H1 (cell line): ENCODE data around the gene IQSEC3.

Experiments
- CHD1 ChIP-seq: IDR thresholded peaks from 2 replicates; pipeline ENCODE4 v1.6.1; 2012; ENCODE audit warnings: low read depth, low read length, improper control_type of control experiment
- CTCF ChIP-seq, 3 experiments: IDR thresholded peaks; 1 replicate in 2 of 3; 2 replicates in 1 of 3; pipeline versions ENCODE4 v1.5.1 to v1.6.1; 2011; ENCODE audit warnings: low read length in 3 of 3, mild to moderate bottlenecking in 3 of 3, inconsistent platforms in 2 of 3, low read depth in 1 of 3, moderate library complexity in 1 of 3; ENCODE audit not compliant: insufficient read depth in 1 of 3; ENCODE audit errors: control extremely low read depth in 1 of 3
- E2F6 ChIP-seq: IDR thresholded peaks from 2 replicates; pipeline ENCODE4 v1.6.1; 2012; ENCODE audit warnings: inconsistent platforms
- GABPA ChIP-seq: IDR thresholded peaks from 2 replicates; pipeline ENCODE4 v1.6.1; 2011; ENCODE audit warnings: mild to moderate bottlenecking, low read length, moderate library complexity, borderline replicate concordance; ENCODE audit not compliant: insufficient read depth
- POLR2A ChIP-seq, 2 experiments: IDR thresholded peaks; 1 replicate in 1 of 2; 2 replicates in 1 of 2; pipeline ENCODE4 v1.6.1; 2011; ENCODE audit warnings: low read depth in 2 of 2, low read length in 2 of 2, mild to moderate bottlenecking in 2 of 2; ENCODE audit errors: control extremely low read depth in 1 of 2
- SRF ChIP-seq: IDR thresholded peaks from 2 replicates; pipeline ENCODE4 v1.6.1; 2011; ENCODE audit warnings: mild to moderate bottlenecking, low read depth, low read length, moderate library complexity

- TF ChIP-seq POLR2A (IDR thresholded peaks at IDR 0.05; ENCODE audit: control extremely low read depth in 1 of 2, low read depth in 2 of 2, low read length in 2 of 2) (no peak), CTCF (IDR thresholded peaks at IDR 0.05; ENCODE audit: control extremely low read depth in 1 of 3, insufficient read depth in 1 of 3, low read depth in 1 of 3, low read length in 3 of 3) (no peak), SRF (no peak), CHD1 (no peak), GABPA (no peak), E2F6 (no peak)
Measured at GRCh38 chr12:125566-125965, 59.0 kb downstream of the IQSEC3 start.
